IPS DF 6.9 (cell line): ENCODE data around the gene MYLIP.
"Not testable (repeated sequence)": the region's sequence is repeated elsewhere in the genome, so short reads cannot be mapped to it uniquely, and the experiment has no call there.

Experiments used
- DNase-seq: peaks from one replicate; pipeline ENCODE4 v3.0.0-alpha.2; 2013; ENCODE audit warnings: low read depth, low spot score
- H3K27ac ChIP-seq: one replicate; pipeline ENCODE4 v1.5.1; 2013; ENCODE audit warnings: low read length, control low read depth
- H3K27me3 ChIP-seq: 2 replicates; pipeline ENCODE4 v1.6.1; 2013; ENCODE audit warnings: mild to moderate bottlenecking, low read length; ENCODE audit not compliant: control insufficient read depth, insufficient read depth
- H3K36me3 ChIP-seq: 2 replicates; pipeline ENCODE4 v1.6.1; 2013; ENCODE audit warnings: low read length; ENCODE audit not compliant: control insufficient read depth, insufficient read depth
- H3K4me1 ChIP-seq: 2 replicates; pipeline ENCODE4 v1.6.1; 2013; ENCODE audit warnings: low read length; ENCODE audit not compliant: control insufficient read depth, insufficient read depth
- H3K4me3 ChIP-seq: 2 replicates; pipeline ENCODE4 v1.5.1; 2013; ENCODE audit warnings: mild to moderate bottlenecking, low read length
- H3K9me3 ChIP-seq: 2 replicates; pipeline ENCODE4 v1.6.1; 2013; ENCODE audit warnings: low read length, inconsistent platforms; ENCODE audit not compliant: control insufficient read depth, insufficient read depth
- WGBS: extraction: QIAGEN DNeasy Blood & Tissue Kit; methylation state at CpG from one replicate; pipeline ENCODE4 v1.1.7; 2013; ENCODE audit warnings: mixed read lengths, missing lambda C conversion rate; ENCODE audit not compliant: insufficient read length, insufficient coverage; 5-methylcytosine and 5-hydroxymethylcytosine counted together

The MYLIP gene

DNA sequence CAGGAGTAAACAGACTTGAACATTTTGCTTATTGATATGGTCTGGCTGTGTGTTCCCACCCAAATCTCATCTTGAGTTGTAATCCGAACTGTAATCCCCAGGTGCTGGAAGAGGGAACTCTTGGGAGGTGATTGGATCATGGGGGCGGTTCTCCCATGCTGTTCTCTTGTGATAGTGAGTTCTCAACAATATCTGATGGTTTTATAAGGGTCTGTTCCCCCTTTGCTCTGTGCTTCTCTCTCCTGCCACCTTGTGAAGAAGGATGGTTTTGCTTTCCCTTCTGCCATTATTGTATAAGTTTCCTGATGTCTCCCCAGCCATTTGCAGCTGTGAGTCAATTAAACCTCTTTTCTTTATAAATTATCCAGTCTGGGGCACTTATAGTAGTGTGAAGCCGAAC lies 40.0 kb downstream of the MYLIP start:
- Histone ChIP-seq H3K27me3 (no peaks in the 10 kb centered on the region; the same call in 1 of the 2 replicates), H3K9me3 (no peaks in the 10 kb centered on the region), H3K4me1 (0 out of 2 replicates have a peak, but pooled peaks cover 1% of the 10 kb centered on the region), H3K36me3 (no peaks in the 10 kb centered on the region), H3K27ac (no peak overlapping the region), H3K4me3 (no peak overlapping the region)
- peak; percentile 20 for DNase-seq
- no CpG with 5 or more reads among the region's 3 CpGs for WGBS

DNA sequence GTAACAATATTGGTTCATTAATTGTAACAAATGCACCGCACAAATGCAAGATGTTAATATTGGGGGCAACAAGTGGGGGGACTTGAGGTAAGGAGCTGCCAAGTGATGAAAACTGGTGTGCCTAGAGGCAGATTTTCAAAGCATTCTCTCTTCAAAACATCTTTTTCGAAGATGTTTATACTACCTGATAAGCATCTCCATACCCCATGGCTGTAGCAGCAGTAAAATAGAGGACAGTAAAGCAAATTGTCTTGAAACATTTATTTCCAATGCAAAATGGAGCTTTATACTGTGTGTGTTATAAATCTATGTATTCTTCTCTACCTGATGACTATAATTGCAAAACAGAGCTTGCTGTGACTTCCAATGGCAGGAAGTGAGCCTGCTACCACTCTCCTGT lies 42.5 kb downstream of the MYLIP start:
- no CpG with 5 or more reads among the region's 2 CpGs for WGBS
- Histone ChIP-seq H3K4me3 (no peak overlapping the region), H3K9me3 (no peaks in the 10 kb centered on the region), H3K27me3 (no peaks in the 10 kb centered on the region; the same call in 1 of the 2 replicates), H3K4me1 (0 out of 2 replicates have a peak, but pooled peaks cover 1% of the 10 kb centered on the region), H3K27ac (no peak overlapping the region), H3K36me3 (no peaks in the 10 kb centered on the region)
- DNase-seq: no peak

DNA sequence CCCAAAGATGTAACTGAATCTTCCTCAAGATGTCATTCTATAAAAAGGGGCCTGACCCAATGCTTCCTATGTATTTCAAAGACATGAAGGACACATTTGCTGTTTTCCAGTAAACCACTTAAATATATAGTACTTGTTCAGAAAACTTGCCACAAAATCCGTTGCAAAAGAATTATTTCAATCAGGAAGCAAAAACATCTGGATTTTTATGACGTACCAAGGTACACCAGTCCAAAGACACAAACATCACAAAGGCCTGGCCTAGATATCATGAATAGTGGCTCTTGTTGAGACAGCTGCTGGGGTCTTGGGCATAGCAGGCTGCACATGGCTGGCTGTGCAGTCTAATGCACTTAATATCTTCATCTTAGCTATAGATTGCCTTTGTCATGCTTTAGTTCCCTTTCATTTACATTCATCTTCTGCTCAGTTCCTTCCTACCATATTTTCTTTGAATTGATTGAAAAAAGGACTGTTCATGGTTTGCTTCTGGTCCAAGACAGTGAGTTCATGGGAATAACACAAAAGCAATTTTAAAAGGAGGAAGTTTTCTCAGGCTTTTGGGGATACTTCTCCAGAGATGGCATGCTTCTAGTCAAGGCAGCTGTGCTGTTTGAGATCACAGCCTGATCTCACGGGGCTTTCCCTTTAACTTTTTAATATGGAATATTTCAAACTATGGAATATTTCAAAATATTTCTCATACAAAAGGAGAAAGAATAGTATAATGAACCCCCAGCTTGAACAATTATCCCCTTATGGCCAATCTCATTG lies 44.5 kb downstream of the MYLIP start:
- Histone ChIP-seq H3K4me1 (no peaks in the 10 kb centered on the region), H3K36me3 (no peaks in the 10 kb centered on the region), H3K27me3 (no peaks in the 10 kb centered on the region; the same call in 1 of the 2 replicates), H3K4me3 (no peak overlapping the region), H3K9me3 (no peaks in the 10 kb centered on the region), H3K27ac (no peak overlapping the region)
- DNase-seq: no peak
- no CpG with 5 or more reads among the region's 3 CpGs for WGBS

DNA sequence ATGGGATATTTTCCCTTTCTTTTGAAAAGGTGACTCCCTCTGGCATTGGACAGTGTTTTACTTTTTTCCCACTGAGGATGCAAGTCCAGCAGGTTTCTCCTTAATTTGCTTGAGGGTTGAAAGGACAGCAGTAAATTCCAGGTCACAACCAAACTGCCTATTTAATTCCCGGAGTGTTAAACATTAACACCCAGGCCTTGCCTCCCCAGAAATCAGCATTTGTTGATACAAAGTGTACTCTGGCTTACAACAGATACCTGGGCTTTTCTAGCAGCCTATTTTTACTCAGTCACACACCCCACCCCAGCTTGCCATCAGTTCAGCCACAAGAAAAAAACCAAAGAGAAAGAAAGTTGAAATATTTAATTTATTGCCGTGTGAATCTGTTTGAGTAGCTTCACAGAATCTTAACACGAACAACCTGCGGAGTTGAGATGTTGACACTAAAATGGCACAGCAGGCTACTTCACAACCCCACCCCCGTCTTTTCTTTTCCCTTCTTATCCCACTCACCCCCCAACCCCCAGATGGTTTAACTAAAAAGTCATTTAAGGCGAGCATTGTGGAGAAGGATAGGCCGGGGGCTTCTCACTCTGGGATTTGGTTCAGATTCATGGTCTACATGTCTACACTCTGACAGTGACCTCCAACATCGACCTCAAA lies 45.7 kb downstream of the MYLIP start:
- DNase-seq: no peak
- Histone ChIP-seq H3K4me3 (no peak overlapping the region), H3K4me1 (no peaks in the 10 kb centered on the region), H3K36me3 (no peaks in the 10 kb centered on the region), H3K27ac (no peak overlapping the region), H3K27me3 (no peaks in the 10 kb centered on the region; the same call in 1 of the 2 replicates), H3K9me3 (no peaks in the 10 kb centered on the region)
- no CpG with 5 or more reads among the region's 8 CpGs for WGBS

DNA sequence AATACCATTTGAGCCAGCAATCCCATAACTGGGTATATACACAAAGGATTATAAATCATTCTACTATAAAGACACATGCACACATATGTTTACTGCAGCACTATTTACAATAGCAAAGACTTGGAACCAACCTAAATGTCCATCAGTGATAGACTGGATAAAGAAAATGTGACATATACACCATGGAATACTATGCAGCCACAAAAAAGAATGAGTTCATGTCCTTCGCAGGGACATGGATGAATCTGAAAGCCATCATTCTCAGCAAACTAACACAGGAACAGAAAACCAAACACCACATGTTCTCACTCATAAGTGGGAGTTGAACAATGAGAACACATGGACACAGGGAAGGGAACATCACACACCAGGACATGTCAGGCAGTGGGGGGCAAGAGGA lies 47.7 kb downstream of the MYLIP start:
- not testable (repeated sequence) for H3K27ac ChIP-seq, DNase-seq, H3K4me3 ChIP-seq, H3K27me3 ChIP-seq, H3K36me3 ChIP-seq, H3K9me3 ChIP-seq, H3K4me1 ChIP-seq
- WGBS: no CpG with 5 or more reads among the region's 1 CpG

DNA sequence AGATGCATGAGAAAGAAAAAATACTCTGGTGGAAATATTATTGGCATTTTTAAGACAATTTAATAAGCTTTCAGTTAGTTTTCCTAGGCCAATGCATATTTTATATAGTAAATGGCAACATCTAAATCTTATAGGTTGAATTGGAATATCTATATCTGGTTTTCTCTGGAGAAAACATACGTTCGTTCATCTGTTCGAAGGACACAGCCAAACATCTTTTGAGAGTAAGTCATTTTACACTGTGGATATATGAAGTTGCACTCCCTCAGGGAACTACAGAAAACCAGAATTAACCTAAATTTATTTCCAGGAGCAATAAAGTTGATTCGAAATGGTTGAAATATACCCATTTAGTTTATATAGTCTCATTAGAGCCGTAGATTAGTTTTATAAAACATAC lies 49.0 kb downstream of the MYLIP start:
- WGBS: no CpG with 5 or more reads among the region's 5 CpGs
- H3K4me1 ChIP-seq: no peaks in the 10 kb centered on the region
- no peak for DNase-seq

DNA sequence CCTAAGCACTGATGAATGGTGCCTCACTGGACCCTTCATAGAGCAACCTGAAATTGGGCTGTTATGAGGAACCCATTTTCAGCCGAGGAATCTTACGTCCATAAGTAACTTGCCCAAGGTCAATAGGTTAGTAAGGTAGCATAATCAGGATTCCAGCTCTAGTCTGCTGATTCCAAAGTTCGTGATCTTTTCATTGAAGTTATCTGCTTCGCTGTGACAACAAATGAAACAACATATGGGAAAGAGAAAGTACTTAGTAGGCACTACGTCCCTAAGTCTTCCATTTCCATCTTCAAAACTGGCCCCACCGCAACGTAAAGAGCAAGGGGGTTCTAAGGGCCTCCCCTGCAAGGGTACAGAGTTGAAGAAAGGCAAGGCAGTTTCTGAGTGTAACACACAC lies 49.5 kb downstream of the MYLIP start:
- no peak for DNase-seq
- Histone ChIP-seq H3K4me3 (no peak overlapping the region), H3K36me3 (no peaks in the 10 kb centered on the region), H3K27me3 (no peaks in the 10 kb centered on the region), H3K9me3 (no peaks in the 10 kb centered on the region), H3K4me1 (no peaks in the 10 kb centered on the region), H3K27ac (no peak overlapping the region)
- WGBS: no CpG with 5 or more reads among the region's 7 CpGs

More for the DNA sequence above, 49.0 kb downstream of the MYLIP start:
- Histone ChIP-seq H3K9me3 (no peaks in the 10 kb centered on the region), H3K27ac (no peak overlapping the region), H3K27me3 (no peaks in the 10 kb centered on the region), H3K36me3 (no peaks in the 10 kb centered on the region), H3K4me3 (no peak overlapping the region)

DNA sequence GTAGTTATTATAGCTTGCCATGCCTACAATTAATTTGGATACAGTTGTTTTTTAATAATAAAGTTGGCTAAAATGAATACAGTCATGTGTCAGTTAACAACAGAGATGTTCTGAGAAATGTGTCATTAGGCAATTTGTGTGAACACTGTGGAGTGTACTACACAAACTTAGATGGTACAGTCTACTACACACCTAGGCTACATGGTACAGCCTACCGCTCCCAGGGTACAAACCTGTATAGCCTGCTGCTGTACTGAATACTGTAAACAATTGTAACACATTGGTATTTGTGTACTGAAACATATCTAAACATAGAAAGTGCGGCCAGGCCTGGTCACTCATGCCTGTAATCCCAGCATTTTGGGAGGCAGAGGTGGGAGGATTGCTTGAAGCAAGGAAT lies 50.2 kb downstream of the MYLIP start:
- Histone ChIP-seq H3K4me1 (no peaks in the 10 kb centered on the region), H3K9me3 (no peaks in the 10 kb centered on the region), H3K4me3 (no peak overlapping the region), H3K36me3 (no peaks in the 10 kb centered on the region), H3K27me3 (no peaks in the 10 kb centered on the region), H3K27ac (no peak overlapping the region)
- DNase-seq: no peak
- WGBS: no CpG with 5 or more reads among the region's 2 CpGs

DNA sequence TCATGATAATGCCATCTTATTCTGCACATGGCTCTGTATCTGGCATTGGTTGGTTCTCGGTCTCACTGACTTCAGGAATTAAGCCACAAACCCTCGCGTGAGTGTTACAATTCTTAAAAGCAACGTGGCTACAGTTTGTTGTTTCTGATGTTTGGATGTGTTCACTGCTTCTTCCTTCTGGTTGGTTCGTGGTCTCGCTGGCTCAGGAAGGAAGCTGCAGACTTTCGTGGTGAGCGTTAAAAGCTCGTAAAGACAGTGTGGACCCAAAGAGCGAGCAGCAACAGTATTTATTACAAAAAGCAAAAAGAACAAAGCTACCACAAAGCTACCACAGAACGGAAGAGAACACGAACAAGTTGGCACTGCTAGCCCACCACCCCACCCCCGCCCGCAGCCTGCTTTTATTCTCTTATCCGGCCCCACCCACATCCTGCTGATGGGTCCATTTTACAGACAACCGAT lies 51.1 kb downstream of the MYLIP start:
- H3K36me3 ChIP-seq: no peaks in the 10 kb centered on the region
- no CpG with 5 or more reads among the region's 16 CpGs for WGBS
- no peaks in the 10 kb centered on the region for H3K27me3 ChIP-seq
- H3K4me1 ChIP-seq: no peaks in the 10 kb centered on the region
- no peak overlapping the region for H3K4me3 ChIP-seq
- H3K9me3 ChIP-seq: no peaks in the 10 kb centered on the region
- DNase-seq: no peak
- H3K27ac ChIP-seq: no peak overlapping the region

DNA sequence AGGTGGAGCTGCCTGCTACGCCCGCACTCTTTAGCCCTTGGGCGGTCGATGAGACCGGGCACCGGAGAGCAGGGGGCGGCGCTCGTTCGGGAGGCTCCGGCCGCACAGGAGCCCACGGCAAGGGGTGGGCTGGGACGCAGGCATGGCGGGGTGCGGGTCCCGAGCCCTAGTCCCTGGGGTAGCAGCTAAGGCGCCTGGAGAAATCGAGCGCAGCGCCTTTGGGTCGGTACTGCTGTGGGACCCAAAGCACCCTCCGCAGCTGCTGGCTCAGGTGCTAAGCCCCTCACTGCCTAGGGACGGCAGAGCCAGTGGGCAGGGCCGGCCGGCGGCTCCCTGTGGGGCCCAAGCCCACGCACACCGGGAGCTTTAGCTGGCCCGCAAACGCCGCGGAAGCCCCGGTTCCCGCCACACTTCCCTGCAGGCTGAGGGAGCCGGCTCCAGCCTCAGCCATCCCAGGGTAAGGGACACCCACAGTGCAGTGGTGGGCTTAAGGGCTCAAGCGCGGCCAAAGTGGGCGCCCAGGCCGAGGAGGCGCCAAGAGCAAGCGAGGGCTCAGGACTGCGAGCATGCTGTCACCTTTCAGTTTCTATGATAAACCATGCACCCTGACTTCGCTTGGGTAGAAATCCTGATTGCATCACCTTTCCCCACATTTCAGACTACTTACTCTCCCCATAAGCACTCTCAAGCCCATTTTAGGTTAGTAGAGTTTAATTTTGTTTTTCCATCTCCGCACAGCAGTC lies 52.0 kb downstream of the MYLIP start:
- no peak overlapping the region for H3K27ac ChIP-seq
- H3K4me1 ChIP-seq: no peaks in the 10 kb centered on the region
- H3K36me3 ChIP-seq: no peaks in the 10 kb centered on the region
- H3K4me3 ChIP-seq: no peak overlapping the region
- no peaks in the 10 kb centered on the region for H3K27me3 ChIP-seq
- DNase-seq: no peak
- no peaks in the 10 kb centered on the region for H3K9me3 ChIP-seq
- no CpG with 5 or more reads among the region's 45 CpGs for WGBS
